CD14-positive monocyte (primary cell): ENCODE results near the gene TRMT2A. TPM values are rescaled to one million over a fixed set of nuclear protein-coding genes. Genes with fewer than 3 reads are reported as not detected.
A peak's percentile ranks its signal among the peaks of the same experiment; 100 is the strongest.

Experiments used
- DNase-seq, 3 donors: peaks; one replicate each; pipeline ENCODE4 v3.0.0-alpha.2; 2011 to 2022
- H2AFZ ChIP-seq: 2 replicates; pipeline ENCODE4 v1.6.0; 2012; ENCODE audit warnings: mild to moderate bottlenecking, low read depth, low read length, inconsistent platforms; ENCODE audit not compliant: insufficient read depth, poor library complexity, severe bottlenecking
- H3K27ac ChIP-seq, 2 donors: 1 replicate in 1 of 2; 2 replicates in 1 of 2; pipeline ENCODE4 v1.5.1; 2012 to 2013; ENCODE audit warnings: low read length in 2 of 2, control low read depth in 1 of 2, inconsistent platforms in 1 of 2, low read depth in 1 of 2, mild to moderate bottlenecking in 1 of 2
- H3K27me3 ChIP-seq, 2 donors: one replicate each; pipeline versions ENCODE4 v1.6.0 to v1.6.1; 2011 to 2013; ENCODE audit warnings: low read length in 2 of 2; ENCODE audit not compliant: control insufficient read depth in 2 of 2, insufficient read depth in 2 of 2
- H3K36me3 ChIP-seq, 2 donors: replicated peaks in 1 of 2; 1 replicate in 1 of 2; 2 replicates in 1 of 2; pipeline versions ENCODE4 v1.5.1 to v1.6.1; 2012 to 2013; ENCODE audit warnings: low read length in 2 of 2, control low read depth in 1 of 2, inconsistent platforms in 1 of 2, mild to moderate bottlenecking in 1 of 2; ENCODE audit not compliant: insufficient read depth in 2 of 2, control insufficient read depth in 1 of 2
- H3K4me1 ChIP-seq, 2 donors: 1 replicate in 1 of 2; 2 replicates in 1 of 2; pipeline versions ENCODE4 v1.5.1 to v1.6.1; 2012 to 2013; ENCODE audit warnings: low read length in 2 of 2, control low read depth in 1 of 2, inconsistent platforms in 1 of 2, mild to moderate bottlenecking in 1 of 2, moderate library complexity in 1 of 2; ENCODE audit not compliant: insufficient read depth in 2 of 2, control insufficient read depth in 1 of 2
- H3K4me2 ChIP-seq: replicated peaks from 2 replicates; pipeline ENCODE3; 2012; ENCODE audit warnings: low read length, moderate library complexity, mild to moderate bottlenecking; ENCODE audit not compliant: poor library complexity, severe bottlenecking; ENCODE audit errors: extremely low read depth
- H3K4me3 ChIP-seq, 3 experiments: fragments of 200-600 bp in 1 of 3; sonication (generic) in 1 of 3; replicated peaks in 1 of 3; 1 replicate in 2 of 3; 2 replicates in 1 of 3; pipeline ENCODE4 v1.5.1; 2011 to 2013; ENCODE audit warnings: low read length in 3 of 3, mild to moderate bottlenecking in 3 of 3, control low read depth in 2 of 3, low read depth in 2 of 3, inconsistent platforms in 1 of 3, moderate library complexity in 1 of 3
- H3K79me2 ChIP-seq: 2 replicates; pipeline ENCODE4 v1.6.0; 2012; ENCODE audit warnings: mild to moderate bottlenecking, control low read depth, inconsistent platforms, low read length, moderate library complexity; ENCODE audit not compliant: insufficient read depth
- H3K9ac ChIP-seq: 2 replicates; pipeline ENCODE4 v1.6.0; 2017; ENCODE audit warnings: low read length, mild to moderate bottlenecking; ENCODE audit not compliant: insufficient read depth, poor library complexity, severe bottlenecking
- H3K9me3 ChIP-seq, 2 donors: replicated peaks in 1 of 2; 1 replicate in 1 of 2; 2 replicates in 1 of 2; pipeline versions ENCODE4 v1.5.1 to v1.6.1; 2012 to 2013; ENCODE audit warnings: low read length in 2 of 2, control low read depth in 1 of 2; ENCODE audit not compliant: control insufficient read depth in 1 of 2, insufficient read depth in 1 of 2
- H4K20me1 ChIP-seq: 2 replicates; pipeline ENCODE4 v1.6.0; 2012; ENCODE audit warnings: mild to moderate bottlenecking, low read length, control low read depth, moderate library complexity; ENCODE audit not compliant: insufficient read depth
- H3K27ac Mint-ChIP-seq, 7 donors: one replicate each; pipeline ENCODE4 v1.8.0; 2020; ENCODE audit warnings: mild to moderate bottlenecking in 7 of 7, mixed read lengths in 7 of 7, moderate library complexity in 6 of 7, inconsistent platforms in 2 of 7
- H3K27me3 Mint-ChIP-seq, 3 donors: one replicate each; pipeline ENCODE4 v1.8.0; 2021 to 2022; ENCODE audit warnings: low read depth in 3 of 3, mild to moderate bottlenecking in 3 of 3, mixed read lengths in 3 of 3, moderate library complexity in 3 of 3, inconsistent platforms in 1 of 3
- H3K36me3 Mint-ChIP-seq, 2 donors: one replicate each; pipeline ENCODE4 v1.8.0; 2020; ENCODE audit warnings: mixed read lengths in 2 of 2, inconsistent platforms in 1 of 2, mild to moderate bottlenecking in 1 of 2
- H3K4me1 Mint-ChIP-seq: one replicate; pipeline ENCODE4 v1.8.0; 2020; ENCODE audit warnings: mild to moderate bottlenecking, mixed read lengths
- H3K4me3 Mint-ChIP-seq, 2 donors: one replicate each; pipeline ENCODE4 v1.8.0; 2020; ENCODE audit warnings: mild to moderate bottlenecking in 2 of 2, mixed read lengths in 2 of 2, moderate library complexity in 1 of 2
- H3K9me3 Mint-ChIP-seq, 7 donors: one replicate each; pipeline ENCODE4 v1.8.0; 2020 to 2022; ENCODE audit warnings: mixed read lengths in 7 of 7, mild to moderate bottlenecking in 6 of 7, moderate library complexity in 6 of 7, inconsistent platforms in 2 of 7
- WGBS: methylation state at CpG from one replicate; pipeline ENCODE4 v1.1.5; 2013; ENCODE audit warnings: missing lambda C conversion rate; ENCODE audit not compliant: insufficient coverage; 5-methylcytosine and 5-hydroxymethylcytosine counted together
- intact Hi-C, 2 donors: fragments of 100-400 bp; cut with micrococcal nuclease; formaldehyde crosslinking; loops; one replicate each; pipeline versions ENCODE4 v1.15.0 to v1.15.1; 2023
- polyA plus RNA-seq, 3 donors: library from polyadenylated mRNA; depleted of rRNA in 1 of 3; unstranded in 2 of 3; stranded (reverse) in 1 of 3; fragments of 300-500 nt in 2 of 3; fragments of >200 nt in 1 of 3; fragmentation: Illumina TruSeq in 2 of 3; gene quantifications; 1 replicate in 2 of 3; 2 replicates in 1 of 3; pipeline ENCODE4 v1.2.3, GENCODE V29; 2012 to 2021
- TF ChIP-seq, protein P1 (sequence below): fragments of 200-600 bp; IDR thresholded peaks from one replicate; pipeline ENCODE4 v1.8.0; 2022; ENCODE audit warnings: antibody characterized with exemption, mild to moderate bottlenecking

The TRMT2A gene
- polyA plus RNA-seq, 3 donors: 20.1 to 121 (median 23.5) TPM

DNA sequence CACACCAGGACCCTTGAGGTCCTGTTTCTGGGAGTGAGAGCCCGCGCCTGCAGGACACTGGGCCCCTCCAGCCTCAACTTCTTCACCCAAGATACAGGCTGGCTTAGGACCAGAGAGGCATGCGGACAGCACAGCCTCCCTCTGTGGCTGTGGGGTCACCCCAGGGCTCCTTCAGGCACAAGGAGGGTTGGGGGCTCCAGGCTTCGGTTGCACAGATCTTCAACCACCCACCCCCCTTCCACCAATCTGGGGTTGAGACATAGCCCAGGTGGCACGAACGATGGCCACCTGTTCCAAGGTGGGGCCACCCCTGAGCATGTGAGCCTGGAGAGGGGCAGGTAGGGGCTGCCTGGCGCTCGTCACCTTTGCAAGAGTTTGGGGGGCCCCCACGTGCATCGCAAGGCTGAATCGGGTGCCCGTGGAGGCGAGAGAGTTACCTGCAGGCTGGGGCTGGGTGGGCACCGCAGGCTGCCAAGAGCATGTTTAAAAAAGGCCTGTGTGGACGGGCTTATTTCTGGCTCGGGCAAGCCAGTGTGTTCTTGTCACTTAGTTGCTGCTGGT, 15.7 kb upstream of the TRMT2A start:
- Histone ChIP-seq H2AFZ (peak overlapping the region; percentile 71), H3K27me3 (no peaks in the 10 kb centered on the region), H3K9ac (peak overlapping the region; percentile 65), H4K20me1 (peaks cover 53% of the 10 kb centered on the region), H3K79me2 (peaks cover 26% of the 10 kb centered on the region), H3K9me3 (no peaks in the 10 kb centered on the region), H3K27ac (peak overlapping the region in 1 of 2 donors; percentile 36), H3K4me3 (peak overlapping the region; percentile 39 to 77 (median 42)), H3K4me2 (peak overlapping the region; percentile 93), H3K36me3 (no peaks in the 10 kb centered on the region), H3K4me1 (peaks cover 15 to 27% of the 10 kb centered on the region in 2 donors)
- Mint-ChIP-seq H3K4me3 (peak overlapping the region; percentile 69 to 75), H3K27ac (no peak overlapping the region), H3K4me1 (peaks cover 25% of the 10 kb centered on the region), H3K9me3 (no peaks in the 10 kb centered on the region), H3K27me3 (no peaks in the 10 kb centered on the region), H3K36me3 (peaks cover 2 to 7% of the 10 kb centered on the region in 2 donors)
- TF ChIP-seq, protein P1, sequence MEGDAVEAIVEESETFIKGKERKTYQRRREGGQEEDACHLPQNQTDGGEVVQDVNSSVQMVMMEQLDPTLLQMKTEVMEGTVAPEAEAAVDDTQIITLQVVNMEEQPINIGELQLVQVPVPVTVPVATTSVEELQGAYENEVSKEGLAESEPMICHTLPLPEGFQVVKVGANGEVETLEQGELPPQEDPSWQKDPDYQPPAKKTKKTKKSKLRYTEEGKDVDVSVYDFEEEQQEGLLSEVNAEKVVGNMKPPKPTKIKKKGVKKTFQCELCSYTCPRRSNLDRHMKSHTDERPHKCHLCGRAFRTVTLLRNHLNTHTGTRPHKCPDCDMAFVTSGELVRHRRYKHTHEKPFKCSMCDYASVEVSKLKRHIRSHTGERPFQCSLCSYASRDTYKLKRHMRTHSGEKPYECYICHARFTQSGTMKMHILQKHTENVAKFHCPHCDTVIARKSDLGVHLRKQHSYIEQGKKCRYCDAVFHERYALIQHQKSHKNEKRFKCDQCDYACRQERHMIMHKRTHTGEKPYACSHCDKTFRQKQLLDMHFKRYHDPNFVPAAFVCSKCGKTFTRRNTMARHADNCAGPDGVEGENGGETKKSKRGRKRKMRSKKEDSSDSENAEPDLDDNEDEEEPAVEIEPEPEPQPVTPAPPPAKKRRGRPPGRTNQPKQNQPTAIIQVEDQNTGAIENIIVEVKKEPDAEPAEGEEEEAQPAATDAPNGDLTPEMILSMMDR: no peak
- intact Hi-C loops: no loop called here
- WGBS: 89% methylated on average over 12 of the region's 16 CpGs
- no peak for DNase-seq

DNA sequence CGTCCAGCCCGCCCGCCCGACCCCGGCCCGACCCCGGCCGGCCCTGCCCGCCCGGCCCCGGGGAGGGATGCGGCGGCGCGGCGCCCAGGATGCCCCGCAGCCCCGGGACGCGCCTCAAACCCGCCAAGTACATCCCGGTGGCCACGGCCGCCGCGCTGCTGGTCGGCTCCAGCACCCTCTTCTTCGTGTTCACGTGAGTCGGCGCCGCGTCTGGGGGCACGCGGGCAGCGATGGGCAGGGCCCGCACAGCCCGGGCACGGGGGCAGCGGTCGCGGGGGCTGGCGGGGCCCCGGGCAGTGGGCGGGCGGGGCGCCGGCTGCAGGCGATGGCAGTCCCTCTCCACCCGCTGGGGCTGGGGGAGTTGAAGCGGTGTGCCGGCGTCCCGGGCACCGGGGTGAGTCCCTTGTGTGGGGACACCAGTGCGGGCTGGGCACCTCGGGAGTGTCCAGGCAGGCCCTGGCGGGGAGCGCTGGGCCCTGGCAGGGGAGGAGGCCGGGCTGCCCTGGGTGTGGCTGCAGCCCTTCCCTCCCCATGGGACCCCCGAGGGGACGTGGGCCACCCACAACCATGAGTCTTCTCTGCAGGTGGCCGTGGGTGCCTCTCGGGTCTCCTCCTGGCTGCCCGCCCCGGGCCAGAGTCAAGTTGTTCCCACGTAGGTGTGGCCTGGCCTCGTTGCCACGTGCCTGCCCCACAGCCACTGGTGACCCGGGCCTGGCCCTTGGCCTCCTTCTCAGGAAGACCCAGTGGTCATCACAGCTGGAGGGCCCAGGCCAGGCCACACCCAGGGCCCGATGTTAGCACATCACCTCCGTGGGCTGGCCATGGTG, 15.0 kb upstream of the TRMT2A start:
- Histone ChIP-seq H4K20me1 (peaks cover 46% of the 10 kb centered on the region), H2AFZ (peak overlapping the region; percentile 71), H3K4me2 (peak overlapping the region; percentile 93)

More for the DNA sequence above, 15.0 kb upstream of the TRMT2A start:
- under 1% methylated on average over 71 of the region's 72 CpGs for WGBS
- H3K79me2 ChIP-seq: peaks cover 25% of the 10 kb centered on the region
- peak overlapping the region in 1 of 2 donors; percentile 36 for H3K27ac ChIP-seq
- H3K9me3 ChIP-seq: no peaks in the 10 kb centered on the region
- intact Hi-C loops: no loop called here
- Mint-ChIP-seq H3K27me3 (no peaks in the 10 kb centered on the region), H3K36me3 (peaks cover 7 to 14% of the 10 kb centered on the region in 2 donors), H3K27ac (peak overlapping the region in 1 of 7 donors; percentile 8), H3K4me3 (peak overlapping the region; percentile 69 to 75), H3K9me3 (no peaks in the 10 kb centered on the region), H3K4me1 (peaks cover 21% of the 10 kb centered on the region)
- TF ChIP-seq, protein P1: no peak
- peaks cover 0 to 5% of the 10 kb centered on the region in 2 donors for H3K36me3 ChIP-seq
- no peaks in the 10 kb centered on the region for H3K27me3 ChIP-seq
- peaks cover 15 to 27% of the 10 kb centered on the region in 2 donors for H3K4me1 ChIP-seq
- H3K4me3 ChIP-seq: peak overlapping the region; percentile 39 to 77 (median 42)
- DNase-seq: peak; percentile 17 to 25 (median 22)
- H3K9ac ChIP-seq: peak overlapping the region; percentile 65
